Measurements from ENCODE around the gene ZCCHC7.

DNA sequence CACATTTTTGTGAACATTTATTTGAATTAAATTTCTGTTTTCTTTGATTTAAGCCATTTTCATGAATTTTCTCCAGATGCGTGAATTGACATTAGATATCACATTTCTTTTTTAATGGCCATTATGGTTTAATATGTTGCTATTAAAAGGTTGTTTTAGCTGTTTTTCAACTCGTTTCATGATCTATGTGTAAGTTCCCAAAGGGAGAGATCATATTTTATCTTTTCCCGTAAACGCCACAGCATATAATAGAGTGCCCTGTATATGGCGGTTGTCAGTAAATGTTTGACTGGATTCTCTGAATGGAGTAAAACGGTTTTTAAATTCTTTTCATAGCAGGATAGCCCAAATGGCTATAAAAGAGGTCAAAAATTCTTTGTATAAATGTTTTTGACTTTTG lies 35.8 kb downstream of the ZCCHC7 start:
- TF ChIP-seq, protein P1, sequence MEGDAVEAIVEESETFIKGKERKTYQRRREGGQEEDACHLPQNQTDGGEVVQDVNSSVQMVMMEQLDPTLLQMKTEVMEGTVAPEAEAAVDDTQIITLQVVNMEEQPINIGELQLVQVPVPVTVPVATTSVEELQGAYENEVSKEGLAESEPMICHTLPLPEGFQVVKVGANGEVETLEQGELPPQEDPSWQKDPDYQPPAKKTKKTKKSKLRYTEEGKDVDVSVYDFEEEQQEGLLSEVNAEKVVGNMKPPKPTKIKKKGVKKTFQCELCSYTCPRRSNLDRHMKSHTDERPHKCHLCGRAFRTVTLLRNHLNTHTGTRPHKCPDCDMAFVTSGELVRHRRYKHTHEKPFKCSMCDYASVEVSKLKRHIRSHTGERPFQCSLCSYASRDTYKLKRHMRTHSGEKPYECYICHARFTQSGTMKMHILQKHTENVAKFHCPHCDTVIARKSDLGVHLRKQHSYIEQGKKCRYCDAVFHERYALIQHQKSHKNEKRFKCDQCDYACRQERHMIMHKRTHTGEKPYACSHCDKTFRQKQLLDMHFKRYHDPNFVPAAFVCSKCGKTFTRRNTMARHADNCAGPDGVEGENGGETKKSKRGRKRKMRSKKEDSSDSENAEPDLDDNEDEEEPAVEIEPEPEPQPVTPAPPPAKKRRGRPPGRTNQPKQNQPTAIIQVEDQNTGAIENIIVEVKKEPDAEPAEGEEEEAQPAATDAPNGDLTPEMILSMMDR (IDR thresholded peaks at IDR 0.05) = no peak
- no peak for TF ChIP-seq POLR2A (IDR thresholded peaks at IDR 0.05)
- TF ChIP-seq EP300 (IDR thresholded peaks at IDR 0.05) = no peak
